Measurements from ENCODE around the gene PPP4C. TPM values are rescaled to one million over a fixed set of nuclear protein-coding genes. Genes with fewer than 3 reads are reported as not detected.

The PPP4C gene
- polyA plus RNA-seq, 3 donors = 186 to 388 (median 279) TPM

DNA sequence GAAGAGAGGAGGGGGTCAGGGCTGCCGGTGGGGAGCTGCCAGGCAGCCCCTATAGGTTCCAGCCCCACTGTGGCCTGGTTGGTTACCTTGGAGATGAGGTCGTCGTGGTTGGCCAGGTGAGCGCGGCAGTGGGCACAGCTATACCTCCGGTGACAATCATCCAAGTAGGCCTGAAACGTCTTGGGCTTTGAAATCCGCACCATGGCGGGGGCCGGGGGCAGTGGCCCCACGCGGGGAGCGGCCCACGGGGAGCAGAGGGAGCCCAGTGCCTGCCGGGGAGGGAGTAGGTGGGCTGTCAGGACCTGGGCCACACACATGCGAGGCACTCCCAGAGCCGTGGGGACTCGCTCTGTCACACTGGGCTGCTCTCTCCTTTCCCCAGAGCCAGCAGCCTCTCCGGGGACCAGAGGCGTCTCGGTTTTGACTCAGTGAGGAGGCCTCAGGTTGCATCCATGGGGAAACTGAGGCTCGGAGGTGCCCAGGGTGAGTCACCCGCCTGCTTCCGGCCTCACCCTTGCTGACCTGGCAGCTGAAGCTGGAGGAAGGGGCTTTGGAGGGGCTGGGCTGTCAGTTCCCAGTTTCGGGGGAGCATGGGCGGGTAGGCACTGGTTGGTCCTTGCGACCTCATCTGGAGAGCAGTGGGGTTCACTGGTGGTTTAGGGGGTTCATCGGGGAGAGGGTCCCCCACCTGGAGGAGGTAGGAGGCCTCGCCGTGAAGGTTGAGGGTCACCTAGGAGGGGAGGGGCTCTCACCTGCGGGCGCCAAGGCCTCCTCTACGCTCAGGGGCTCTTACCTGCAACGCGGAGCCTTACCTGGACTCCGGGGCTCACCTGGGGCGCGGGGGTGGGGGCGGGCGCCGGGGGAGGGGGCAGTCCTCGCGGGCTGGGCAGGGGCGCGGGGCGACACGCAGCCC is 19.6 kb downstream of the PPP4C start:
- H3K9me3 ChIP-seq (replicated peaks in 1 of 2; ENCODE audit: control insufficient read depth in 1 of 2, insufficient read depth in 1 of 2, low read length in 2 of 2) = peaks cover 39% of the 10 kb centered on the region in 2 donors
- H3K27ac Mint-ChIP-seq = peak overlapping the region; percentile 86 to 96 (median 92)
- H2AFZ ChIP-seq (ENCODE audit: insufficient read depth, low read depth, low read length, poor library complexity, severe bottlenecking) = peak overlapping the region; percentile 43
- DNase-seq = peak in 2 of 3 donors; percentile 44 to 60
- 20% methylated on average over 30 of the region's 47 CpGs for WGBS (ENCODE audit: insufficient coverage)
- peaks cover 23% of the 10 kb centered on the region for H3K79me2 ChIP-seq (ENCODE audit: insufficient read depth, low read length)
- H3K36me3 Mint-ChIP-seq = peaks cover 22 to 37% of the 10 kb centered on the region in 2 donors
- H3K27me3 Mint-ChIP-seq (ENCODE audit: low read depth in 3 of 3) = peaks cover 0 to 4% (median 3%) of the 10 kb centered on the region in 3 donors
- peak overlapping the region; percentile 74 for H3K9ac ChIP-seq (ENCODE audit: insufficient read depth, low read length, poor library complexity, severe bottlenecking)
- H3K36me3 ChIP-seq (replicated peaks in 1 of 2; ENCODE audit: control insufficient read depth in 1 of 2, insufficient read depth in 2 of 2, low read length in 2 of 2) = peaks cover 12 to 13% of the 10 kb centered on the region in 2 donors
- no peak for TF ChIP-seq CTCF (IDR thresholded peaks at IDR 0.05)
- H3K27me3 ChIP-seq (ENCODE audit: control insufficient read depth in 2 of 2, insufficient read depth in 2 of 2, low read length in 2 of 2) = no peaks in the 10 kb centered on the region
- H3K4me1 Mint-ChIP-seq = peaks cover 44% of the 10 kb centered on the region
- peaks cover 22 to 44% (median 39%) of the 10 kb centered on the region in 7 donors for H3K9me3 Mint-ChIP-seq
- intact Hi-C loops (cut with micrococcal nuclease) = no loop called here
- peak overlapping the region; percentile 98 for H3K4me2 ChIP-seq (replicated peaks; ENCODE audit: extremely low read depth, low read length, poor library complexity, severe bottlenecking)
- peak overlapping the region; percentile 87 to 94 for H3K4me3 Mint-ChIP-seq
- H3K4me1 ChIP-seq (ENCODE audit: control insufficient read depth in 1 of 2, insufficient read depth in 2 of 2, low read length in 2 of 2) = peaks cover 52 to 58% of the 10 kb centered on the region in 2 donors
- no peaks in the 10 kb centered on the region for H4K20me1 ChIP-seq (ENCODE audit: insufficient read depth, low read length)
- H3K4me3 ChIP-seq (replicated peaks in 1 of 3; ENCODE audit: low read depth in 2 of 3, low read length in 3 of 3) = peak overlapping the region; percentile 84 to 97 (median 86)
- H3K27ac ChIP-seq (ENCODE audit: low read depth in 1 of 2, low read length in 2 of 2) = peak overlapping the region; percentile 47 to 87

DNA sequence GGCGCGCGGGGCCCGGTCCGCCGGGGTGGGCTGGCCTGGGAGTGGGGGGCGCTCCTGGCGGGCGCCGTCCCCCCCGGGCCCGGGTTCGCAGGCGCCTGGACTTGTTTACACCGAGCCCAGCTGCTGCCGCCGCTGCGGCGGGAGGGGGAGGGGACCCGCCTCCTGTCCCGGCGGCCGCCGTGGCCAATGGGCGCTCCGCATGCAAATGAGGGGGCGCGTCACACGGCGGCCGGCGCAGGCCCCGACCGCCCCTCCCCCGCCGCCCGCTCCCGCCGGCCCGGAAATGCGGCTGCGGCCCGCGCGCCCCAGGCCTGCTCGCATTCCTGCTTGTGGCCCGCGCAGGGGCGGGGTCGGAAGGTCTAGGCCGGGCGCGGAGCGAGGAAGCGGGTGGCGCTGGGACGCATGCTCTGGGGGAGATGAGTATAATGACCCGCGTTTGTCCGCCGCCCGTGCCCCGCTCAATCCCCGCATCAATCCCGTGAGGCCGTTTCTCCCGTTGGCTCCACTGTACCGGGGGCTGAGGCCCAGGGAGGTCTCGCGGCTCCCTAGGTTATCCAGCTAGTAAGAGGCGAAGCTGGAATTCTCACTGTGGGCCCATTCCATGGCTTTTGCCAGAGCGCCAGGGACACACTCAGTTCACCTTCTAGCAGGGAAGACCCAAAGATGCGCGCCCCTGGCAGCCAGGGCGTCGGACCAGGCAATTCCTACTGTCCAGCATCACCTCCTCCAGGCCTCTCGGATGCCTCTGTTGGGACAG is 20.5 kb downstream of the PPP4C start, which contains the start of gene YPEL3:
Gene YPEL3, minus strand, starts transcription at position 109 of the 757 bp plus-strand sequence. CDS start 731 bp downstream, outside the sequence.
- intact Hi-C loops (cut with micrococcal nuclease) = no loop called here
- Histone ChIP-seq H4K20me1 (ENCODE audit: insufficient read depth, low read length) (no peaks in the 10 kb centered on the region), H3K4me3 (replicated peaks in 1 of 3; ENCODE audit: low read depth in 2 of 3, low read length in 3 of 3) (peak within 1 kb of the TSS; percentile 84 to 97 (median 86)), H2AFZ (ENCODE audit: insufficient read depth, low read depth, low read length, poor library complexity, severe bottlenecking) (peak within 1 kb of the TSS; percentile 74), H3K9me3 (replicated peaks in 1 of 2; ENCODE audit: control insufficient read depth in 1 of 2, insufficient read depth in 1 of 2, low read length in 2 of 2) (peaks cover 47 to 48% of the 10 kb centered on the region in 2 donors), H3K27ac (ENCODE audit: low read depth in 1 of 2, low read length in 2 of 2) (peak within 1 kb of the TSS; percentile 65 to 89), H3K4me1 (ENCODE audit: control insufficient read depth in 1 of 2, insufficient read depth in 2 of 2, low read length in 2 of 2) (peaks cover 44 to 49% of the 10 kb centered on the region in 2 donors), H3K9ac (ENCODE audit: insufficient read depth, low read length, poor library complexity, severe bottlenecking) (peak within 1 kb of the TSS; percentile 74), H3K36me3 (replicated peaks in 1 of 2; ENCODE audit: control insufficient read depth in 1 of 2, insufficient read depth in 2 of 2, low read length in 2 of 2) (peaks cover 12 to 13% of the 10 kb centered on the region in 2 donors), H3K4me2 (replicated peaks; ENCODE audit: extremely low read depth, low read length, poor library complexity, severe bottlenecking) (peak within 1 kb of the TSS; percentile 98), H3K27me3 (ENCODE audit: control insufficient read depth in 2 of 2, insufficient read depth in 2 of 2, low read length in 2 of 2) (no peaks in the 10 kb centered on the region), H3K79me2 (ENCODE audit: insufficient read depth, low read length) (peaks cover 17% of the 10 kb centered on the region)
- Mint-ChIP-seq H3K4me3 (peak within 1 kb of the TSS; percentile 87 to 94), H3K4me1 (peaks cover 40% of the 10 kb centered on the region), H3K9me3 (peaks cover 28 to 53% (median 47%) of the 10 kb centered on the region in 7 donors), H3K36me3 (peaks cover 22 to 37% of the 10 kb centered on the region in 2 donors), H3K27ac (peak within 1 kb of the TSS; percentile 86 to 96 (median 93)), H3K27me3 (ENCODE audit: low read depth in 3 of 3) (peaks cover 0 to 4% (median 3%) of the 10 kb centered on the region in 3 donors)
- DNase-seq = peak; percentile 84 to 90 (median 85)
- 9% methylated on average over 74 of the region's 77 CpGs for WGBS (ENCODE audit: insufficient coverage)
- TF ChIP-seq CTCF (IDR thresholded peaks at IDR 0.05) = no peak

All from CD14-positive monocyte (primary cell).